Uterus (tissue), 4 donors: ENCODE results near the gene SH3RF3. TPM values are rescaled to one million over a fixed set of nuclear protein-coding genes. Genes with fewer than 3 reads are reported as not detected.

Experiments used
- DNase-seq, 2 donors: peaks; one replicate each; pipeline ENCODE4 v3.0.0-alpha.2; 2019 to 2020
- H3K27ac ChIP-seq, 2 donors: fragments of 200-600 bp; sonication (generic); 1 replicate in 1 of 2; 2 replicates in 1 of 2; pipeline ENCODE4 v1.5.1; 2016 to 2018
- H3K27me3 ChIP-seq, 2 donors: fragments of 200-600 bp; sonication (generic); one replicate each; pipeline ENCODE4 v1.5.1; 2018 to 2019; ENCODE audit warnings: control low read depth in 1 of 2
- H3K36me3 ChIP-seq, 2 donors: fragments of 200-600 bp; sonication (generic); one replicate each; pipeline ENCODE4 v1.5.1; 2019; ENCODE audit warnings: control low read depth in 1 of 2
- H3K4me1 ChIP-seq, 2 donors: fragments of 200-600 bp; sonication (generic); one replicate each; pipeline ENCODE4 v1.5.1; 2018 to 2019; ENCODE audit warnings: control low read depth in 1 of 2
- H3K4me3 ChIP-seq, 2 donors: fragments of 200-600 bp; sonication (generic); 1 replicate in 1 of 2; 2 replicates in 1 of 2; pipeline ENCODE4 v1.5.1; 2018 to 2019; ENCODE audit warnings: mild to moderate bottlenecking in 1 of 2
- H3K9me3 ChIP-seq, 2 donors: fragments of 200-600 bp; sonication (generic); one replicate each; pipeline ENCODE4 v1.5.1; 2019; ENCODE audit warnings: control low read depth in 1 of 2
- POLR2A ChIP-seq, 2 donors: fragments of 450-650 bp; IDR thresholded peaks; one replicate each; pipeline ENCODE4 v1.6.1; 2016; ENCODE audit warnings: antibody characterized with exemption in 2 of 2, mild to moderate bottlenecking in 1 of 2, moderate library complexity in 1 of 2
- intact Hi-C: fragments of 100-400 bp; cut with DNase I; formaldehyde crosslinking; loops from one replicate; pipeline ENCODE4 v1.15.1; 2023; ENCODE audit warnings: low total_unique reads
- total RNA-seq, 4 donors: library from RNA; depleted of rRNA in 3 of 4; stranded (reverse); fragments of >200 nt in 3 of 4; gene quantifications; one replicate each; pipeline versions ENCODE4 v1.1.0 to v1.2.4, GENCODE V29; 2014 to 2023
- TF ChIP-seq, protein P1 (sequence below), 4 experiments: fragments of 200-600 bp in 2 of 4; fragments of 450-650 bp in 2 of 4; sonication (generic) in 2 of 4; IDR thresholded peaks; one replicate each; pipeline ENCODE4 v1.5.1; 2016 to 2019; ENCODE audit warnings: antibody characterized with exemption in 4 of 4, mild to moderate bottlenecking in 2 of 4, moderate library complexity in 1 of 4
- donor health status: DM: yes; HTN: yes; CAD: no.

The SH3RF3 gene
- total RNA-seq, 4 donors from 2014 or later = 5.1 to 10.2 (median 8.7) TPM; not detected in 1

DNA sequence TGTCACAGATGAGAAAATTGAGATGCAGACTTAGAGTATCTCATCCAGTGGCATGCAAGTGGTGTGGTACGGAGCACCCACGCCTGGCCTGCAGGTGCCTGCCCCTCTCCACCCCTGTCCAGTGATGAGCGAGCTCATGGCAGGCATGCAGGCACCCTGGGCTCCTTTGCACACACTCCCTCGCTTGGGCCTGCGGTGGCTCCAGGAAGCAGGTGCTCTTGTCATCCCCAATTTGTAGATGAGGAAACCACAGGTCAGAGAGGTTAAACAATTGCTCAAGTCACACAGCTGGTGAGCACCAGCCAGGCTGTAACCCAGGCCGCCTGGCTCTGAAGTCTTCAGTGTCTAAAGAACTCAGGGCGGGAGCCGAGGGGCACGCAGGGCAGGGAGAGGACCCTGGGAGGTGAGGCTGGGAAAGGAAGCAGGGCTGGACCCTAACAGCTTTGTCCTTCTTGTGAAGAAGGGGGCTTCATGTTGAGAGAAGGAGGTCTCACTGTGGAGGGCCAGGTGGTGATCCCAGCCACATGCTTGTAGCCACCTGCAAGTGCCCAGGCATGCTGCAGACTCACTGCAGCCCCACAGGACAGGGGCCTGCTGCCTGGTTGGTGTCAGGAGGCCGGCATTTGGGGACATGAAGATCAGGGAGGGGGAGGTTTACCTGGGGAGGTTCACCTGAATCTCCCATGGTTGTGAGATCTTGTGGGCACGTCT lies 166.2 kb downstream of the SH3RF3 start:
- Histone ChIP-seq H3K36me3 (no peaks in the 10 kb centered on the region), H3K27ac (no peak overlapping the region), H3K4me1 (no peaks in the 10 kb centered on the region), H3K9me3 (no peaks in the 10 kb centered on the region), H3K4me3 (no peak overlapping the region), H3K27me3 (no peaks in the 10 kb centered on the region)
- intact Hi-C loops = no loop called here
- TF ChIP-seq, protein P1, sequence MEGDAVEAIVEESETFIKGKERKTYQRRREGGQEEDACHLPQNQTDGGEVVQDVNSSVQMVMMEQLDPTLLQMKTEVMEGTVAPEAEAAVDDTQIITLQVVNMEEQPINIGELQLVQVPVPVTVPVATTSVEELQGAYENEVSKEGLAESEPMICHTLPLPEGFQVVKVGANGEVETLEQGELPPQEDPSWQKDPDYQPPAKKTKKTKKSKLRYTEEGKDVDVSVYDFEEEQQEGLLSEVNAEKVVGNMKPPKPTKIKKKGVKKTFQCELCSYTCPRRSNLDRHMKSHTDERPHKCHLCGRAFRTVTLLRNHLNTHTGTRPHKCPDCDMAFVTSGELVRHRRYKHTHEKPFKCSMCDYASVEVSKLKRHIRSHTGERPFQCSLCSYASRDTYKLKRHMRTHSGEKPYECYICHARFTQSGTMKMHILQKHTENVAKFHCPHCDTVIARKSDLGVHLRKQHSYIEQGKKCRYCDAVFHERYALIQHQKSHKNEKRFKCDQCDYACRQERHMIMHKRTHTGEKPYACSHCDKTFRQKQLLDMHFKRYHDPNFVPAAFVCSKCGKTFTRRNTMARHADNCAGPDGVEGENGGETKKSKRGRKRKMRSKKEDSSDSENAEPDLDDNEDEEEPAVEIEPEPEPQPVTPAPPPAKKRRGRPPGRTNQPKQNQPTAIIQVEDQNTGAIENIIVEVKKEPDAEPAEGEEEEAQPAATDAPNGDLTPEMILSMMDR (IDR thresholded peaks at IDR 0.05) = no peak
- TF ChIP-seq POLR2A (IDR thresholded peaks at IDR 0.05) = no peak
- DNase-seq = no peak

DNA sequence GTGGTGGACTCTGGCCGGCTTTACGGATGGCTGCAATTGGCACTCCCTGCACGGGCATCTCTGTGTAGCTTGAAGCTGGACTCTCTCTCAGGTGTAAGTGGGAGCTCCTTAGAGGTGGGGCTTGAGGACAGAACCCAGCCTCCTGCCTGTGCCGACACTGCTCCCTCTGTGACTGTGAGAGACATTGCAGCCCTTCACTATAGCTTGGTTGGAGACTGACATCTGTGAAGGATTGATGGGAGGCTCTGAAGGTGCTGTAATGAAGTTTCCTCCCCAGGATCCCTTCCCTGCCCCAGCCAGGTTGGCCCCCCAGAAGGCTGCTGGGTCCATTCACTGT lies 166.7 kb downstream of the SH3RF3 start:
- TF ChIP-seq, protein P1 (IDR thresholded peaks at IDR 0.05) = no peak
- no peak for TF ChIP-seq POLR2A (IDR thresholded peaks at IDR 0.05)
- no peaks in the 10 kb centered on the region for H3K9me3 ChIP-seq
- no peaks in the 10 kb centered on the region for H3K4me1 ChIP-seq
- no peak overlapping the region for H3K4me3 ChIP-seq
- H3K27me3 ChIP-seq = no peaks in the 10 kb centered on the region
- H3K27ac ChIP-seq = no peak overlapping the region
- intact Hi-C loops = no loop called here
- H3K36me3 ChIP-seq = no peaks in the 10 kb centered on the region
- no peak for DNase-seq

DNA sequence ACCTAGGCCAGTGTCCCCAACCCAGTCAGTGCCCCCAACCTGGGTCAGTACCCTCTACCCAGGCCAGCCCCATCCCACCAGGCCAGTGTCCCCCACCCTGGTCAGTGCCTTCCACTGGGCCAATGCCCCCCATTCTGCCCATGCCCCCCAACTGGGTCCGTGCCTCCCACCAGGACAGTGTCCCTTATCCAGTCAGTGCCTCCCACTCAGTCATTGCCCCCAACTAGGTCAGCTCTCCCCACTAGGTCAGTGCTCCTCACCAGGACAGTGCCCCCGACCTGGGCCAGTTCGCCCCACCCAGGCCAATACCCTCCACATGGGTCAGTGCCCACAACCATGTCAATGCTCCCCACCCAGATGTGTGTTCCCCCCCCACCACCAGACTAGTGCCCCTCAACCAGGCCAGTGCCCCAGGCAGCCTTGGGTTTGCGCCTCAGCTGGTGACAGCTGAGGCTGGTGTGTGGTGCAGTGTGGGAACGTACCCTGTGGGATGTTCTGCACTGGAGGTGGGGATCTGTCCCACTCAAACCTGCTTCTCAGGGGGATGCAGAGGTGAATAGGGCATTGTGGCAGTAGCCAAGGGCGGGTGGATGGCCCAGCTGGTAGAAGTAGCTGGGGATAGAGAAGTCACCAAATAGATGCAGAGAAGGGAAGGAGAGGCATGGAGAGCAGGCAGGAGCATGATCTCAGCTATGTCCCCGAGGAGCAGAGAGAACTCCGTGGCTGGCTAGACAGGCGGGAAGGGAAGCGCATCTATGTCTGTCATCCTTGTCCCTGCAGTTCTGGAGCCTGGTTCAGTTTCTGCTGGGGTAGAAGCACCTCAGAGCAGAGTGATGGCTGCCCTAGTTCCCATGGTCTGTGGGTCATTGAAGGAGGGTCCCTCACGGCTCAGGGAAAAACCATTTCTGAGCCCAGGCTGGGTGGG lies 168.8 kb downstream of the SH3RF3 start:
- TF ChIP-seq, protein P1 (IDR thresholded peaks at IDR 0.05) = no peak
- TF ChIP-seq POLR2A (IDR thresholded peaks at IDR 0.05) = no peak
- H3K27ac ChIP-seq = no peak overlapping the region
- intact Hi-C loops = no loop called here
- no peak overlapping the region for H3K4me3 ChIP-seq
- no peaks in the 10 kb centered on the region for H3K36me3 ChIP-seq
- no peaks in the 10 kb centered on the region for H3K9me3 ChIP-seq
- H3K4me1 ChIP-seq = no peaks in the 10 kb centered on the region
- no peaks in the 10 kb centered on the region for H3K27me3 ChIP-seq
- DNase-seq = no peak

DNA sequence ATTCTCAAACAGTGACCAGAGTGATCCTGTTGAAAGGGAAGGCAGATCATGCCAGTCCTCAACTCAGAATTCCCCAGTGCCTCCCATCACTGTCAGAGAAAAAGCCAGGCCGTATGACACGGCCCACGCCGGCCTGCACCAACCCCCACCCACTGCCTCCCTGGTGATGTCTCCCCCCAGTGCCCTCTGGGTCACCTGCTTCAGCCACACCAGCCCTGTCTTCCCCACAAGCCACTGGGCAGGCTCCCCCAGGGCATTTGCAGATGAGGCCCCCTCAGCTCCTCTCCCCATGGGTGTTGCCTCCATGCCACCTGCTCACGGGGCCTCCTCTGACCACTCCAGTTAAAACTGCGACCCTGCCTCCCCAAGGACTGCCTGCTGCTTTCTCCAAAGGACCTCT lies 169.8 kb downstream of the SH3RF3 start:
- Histone ChIP-seq H3K36me3 (no peaks in the 10 kb centered on the region), H3K27me3 (no peaks in the 10 kb centered on the region), H3K27ac (no peak overlapping the region), H3K9me3 (no peaks in the 10 kb centered on the region), H3K4me1 (no peaks in the 10 kb centered on the region), H3K4me3 (no peak overlapping the region)
- intact Hi-C loops = no loop called here
- no peak for DNase-seq
- no peak for TF ChIP-seq POLR2A (IDR thresholded peaks at IDR 0.05)
- TF ChIP-seq, protein P1 (IDR thresholded peaks at IDR 0.05) = no peak

DNA sequence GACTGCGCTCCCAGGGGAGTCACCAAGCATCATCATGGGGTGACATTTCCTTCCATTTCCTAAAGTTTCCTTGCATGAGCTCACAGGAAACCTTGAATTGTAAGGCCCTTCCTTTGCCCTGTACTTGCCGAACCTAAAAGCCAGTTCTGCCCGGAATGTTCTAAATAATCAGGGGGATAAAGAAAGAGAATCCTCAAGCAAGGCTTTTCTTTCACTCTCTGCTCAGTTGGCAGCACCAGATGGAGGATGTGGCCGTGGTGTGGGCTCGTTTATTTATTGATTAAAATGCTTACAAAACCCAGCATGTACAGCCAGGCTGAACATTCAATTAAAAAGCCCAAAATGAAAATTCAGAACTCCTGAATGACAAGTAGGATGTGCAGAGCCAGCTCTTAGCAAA lies 170.5 kb downstream of the SH3RF3 start:
- H3K27ac ChIP-seq = no peak overlapping the region
- H3K9me3 ChIP-seq = no peaks in the 10 kb centered on the region
- intact Hi-C loops = no loop called here
- H3K4me3 ChIP-seq = no peak overlapping the region
- DNase-seq = no peak
- H3K36me3 ChIP-seq = no peaks in the 10 kb centered on the region
- no peaks in the 10 kb centered on the region for H3K27me3 ChIP-seq
- H3K4me1 ChIP-seq = no peaks in the 10 kb centered on the region
- TF ChIP-seq, protein P1 (IDR thresholded peaks at IDR 0.05) = no peak
- no peak for TF ChIP-seq POLR2A (IDR thresholded peaks at IDR 0.05)
